GM12874 (cell line): Measurements from ENCODE around the gene ENOPH1.

ENCODE experiments used
- TF ChIP-seq, protein P1 (sequence below): IDR thresholded peaks from 2 replicates; pipeline ENCODE4 v1.5.1; 2011; ENCODE audit warnings: low read depth, mild to moderate bottlenecking, control low read depth, low read length, moderate library complexity; ENCODE audit not compliant: insufficient read depth

The ENOPH1 gene

DNA sequence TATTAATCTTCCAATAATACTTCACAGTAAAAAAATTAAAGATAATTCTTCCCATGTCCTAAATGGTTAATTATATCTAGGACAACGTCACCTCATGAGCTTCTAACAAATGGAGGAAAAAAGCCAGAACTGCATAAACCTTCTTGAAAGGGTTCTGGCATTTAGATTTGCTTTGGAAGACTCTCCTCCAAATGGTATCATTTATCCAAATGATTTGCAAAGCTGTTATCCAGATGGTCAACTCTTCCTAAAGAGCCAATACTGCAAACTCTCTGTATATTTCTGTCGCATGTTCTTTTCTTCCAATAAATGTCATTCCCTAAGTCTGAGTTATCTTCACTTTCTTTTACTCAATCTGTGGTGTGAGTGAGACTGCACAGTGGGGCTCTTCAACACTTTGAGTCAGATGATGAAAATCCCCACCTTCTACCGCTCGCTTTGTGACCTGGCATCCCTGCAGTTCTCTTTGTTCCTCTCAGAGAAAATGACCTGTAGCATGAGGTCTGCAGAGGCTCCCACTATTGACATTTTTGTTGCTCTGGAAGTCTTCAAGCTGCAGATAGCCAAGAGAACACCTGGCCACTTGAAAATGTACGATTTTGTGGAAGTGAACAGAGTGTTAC is 78.5 kb downstream of the ENOPH1 start:
- TF ChIP-seq, protein P1, sequence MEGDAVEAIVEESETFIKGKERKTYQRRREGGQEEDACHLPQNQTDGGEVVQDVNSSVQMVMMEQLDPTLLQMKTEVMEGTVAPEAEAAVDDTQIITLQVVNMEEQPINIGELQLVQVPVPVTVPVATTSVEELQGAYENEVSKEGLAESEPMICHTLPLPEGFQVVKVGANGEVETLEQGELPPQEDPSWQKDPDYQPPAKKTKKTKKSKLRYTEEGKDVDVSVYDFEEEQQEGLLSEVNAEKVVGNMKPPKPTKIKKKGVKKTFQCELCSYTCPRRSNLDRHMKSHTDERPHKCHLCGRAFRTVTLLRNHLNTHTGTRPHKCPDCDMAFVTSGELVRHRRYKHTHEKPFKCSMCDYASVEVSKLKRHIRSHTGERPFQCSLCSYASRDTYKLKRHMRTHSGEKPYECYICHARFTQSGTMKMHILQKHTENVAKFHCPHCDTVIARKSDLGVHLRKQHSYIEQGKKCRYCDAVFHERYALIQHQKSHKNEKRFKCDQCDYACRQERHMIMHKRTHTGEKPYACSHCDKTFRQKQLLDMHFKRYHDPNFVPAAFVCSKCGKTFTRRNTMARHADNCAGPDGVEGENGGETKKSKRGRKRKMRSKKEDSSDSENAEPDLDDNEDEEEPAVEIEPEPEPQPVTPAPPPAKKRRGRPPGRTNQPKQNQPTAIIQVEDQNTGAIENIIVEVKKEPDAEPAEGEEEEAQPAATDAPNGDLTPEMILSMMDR: no peak

DNA sequence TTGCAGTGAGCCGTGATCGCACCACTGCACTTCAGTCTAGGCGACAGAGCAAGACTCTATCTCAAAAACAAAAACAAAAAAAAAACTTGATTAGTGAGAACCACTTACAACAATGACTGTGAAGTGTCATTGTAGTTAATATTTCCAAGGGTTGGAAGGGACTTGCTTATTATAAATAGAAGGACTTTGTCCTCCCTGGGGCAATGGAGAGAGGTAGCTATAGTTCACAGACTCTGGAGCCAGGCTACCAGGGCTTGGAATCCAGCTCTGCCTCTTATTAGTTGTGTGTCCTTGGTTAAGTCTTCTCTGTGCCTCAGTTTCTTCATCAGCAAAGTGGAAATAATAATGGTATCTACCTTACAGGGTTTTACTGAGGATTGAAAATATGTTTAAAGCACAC is 79.8 kb downstream of the ENOPH1 start:
- TF ChIP-seq, protein P1: no peak
